PFSK-1 (cell line): ENCODE results near the gene RPL32.

ENCODE experiments used
- FOXP2 ChIP-seq: optimal IDR thresholded peaks from 2 replicates; pipeline ENCODE3; 2011; ENCODE audit warnings: borderline replicate concordance, control low read depth, inconsistent platforms; ENCODE audit not compliant: insufficient read depth; ENCODE audit errors: extremely low read length, extremely low read depth
- POLR2AphosphoS5 ChIP-seq: IDR thresholded peaks from 2 replicates; pipeline ENCODE4 v1.6.1; 2012; ENCODE audit warnings: low read depth, mild to moderate bottlenecking, control low read depth, low read length, moderate library complexity
- REST ChIP-seq, 2 experiments: IDR thresholded peaks; 2 replicates each; pipeline versions ENCODE4 v1.6.1 to v1.8.0; 2011 to 2012; ENCODE audit warnings: low read depth in 2 of 2, low read length in 2 of 2, control low read depth in 1 of 2, inconsistent platforms in 1 of 2, mild to moderate bottlenecking in 1 of 2, moderate library complexity in 1 of 2; ENCODE audit not compliant: insufficient read depth in 1 of 2
- SIN3A ChIP-seq: IDR thresholded peaks from 2 replicates; pipeline ENCODE4 v1.6.1; 2012; ENCODE audit warnings: mild to moderate bottlenecking, low read length, moderate library complexity, borderline replicate concordance; ENCODE audit not compliant: insufficient read depth
- TAF1 ChIP-seq: IDR thresholded peaks from 2 replicates; pipeline ENCODE4 v1.6.1; 2012; ENCODE audit warnings: low read length, control low read depth, borderline replicate concordance; ENCODE audit not compliant: insufficient read depth

The RPL32 gene

GRCh38 chr3:12796171-12797123, 44.9 kb downstream of the RPL32 start, which contains the start of gene CAND2:
Gene CAND2 (plus strand): TSS chr3:12796680. CDS start chr3:12796721, 41 bp downstream.
- TF ChIP-seq POLR2AphosphoS5 (no peak), SIN3A (no peak), FOXP2 (no peak), TAF1 (no peak), REST (IDR thresholded peaks at IDR 0.05; ENCODE audit: insufficient read depth in 1 of 2, low read depth in 2 of 2, low read length in 2 of 2) (no peak)

- TF ChIP-seq REST (IDR thresholded peaks at IDR 0.05; ENCODE audit: insufficient read depth in 1 of 2, low read depth in 2 of 2, low read length in 2 of 2) (no peak), POLR2AphosphoS5 (no peak), FOXP2 (no peak), TAF1 (no peak), SIN3A (no peak)
Observed at GRCh38 chr3:12793701-12794100, 47.7 kb downstream of the RPL32 start.

DNA sequence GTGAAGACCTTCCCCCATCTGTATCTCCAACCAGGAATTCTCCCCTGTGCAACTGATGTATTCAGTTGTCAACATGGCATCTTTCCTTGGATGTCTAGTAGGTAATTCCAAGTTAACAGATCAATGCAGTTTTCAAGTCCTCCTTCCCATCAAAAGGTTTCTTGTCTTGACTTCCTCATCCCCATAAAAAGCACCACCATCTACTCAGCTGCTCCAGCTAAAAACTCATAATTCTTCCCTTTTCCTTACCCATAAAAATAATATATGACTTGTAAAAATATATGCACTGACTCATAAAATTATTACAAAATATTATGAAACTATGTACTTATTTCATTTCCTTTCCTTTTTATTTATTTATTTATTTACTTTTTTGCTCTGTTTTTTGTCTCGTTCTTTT, 49.9 kb downstream of the RPL32 start:
- no peak for TF ChIP-seq SIN3A
- no peak for TF ChIP-seq REST (IDR thresholded peaks at IDR 0.05; ENCODE audit: insufficient read depth in 1 of 2, low read depth in 2 of 2, low read length in 2 of 2)
- no peak for TF ChIP-seq FOXP2
- no peak for TF ChIP-seq POLR2AphosphoS5

GRCh38 chr3:12785096-12785495, 56.3 kb downstream of the RPL32 start:
- no peak for TF ChIP-seq TAF1
- no peak for TF ChIP-seq FOXP2
- no peak for TF ChIP-seq REST (IDR thresholded peaks at IDR 0.05; ENCODE audit: insufficient read depth in 1 of 2, low read depth in 2 of 2, low read length in 2 of 2)
- no peak for TF ChIP-seq POLR2AphosphoS5
- TF ChIP-seq SIN3A = no peak
